ENCODE data around the gene FNDC3B.

DNA sequence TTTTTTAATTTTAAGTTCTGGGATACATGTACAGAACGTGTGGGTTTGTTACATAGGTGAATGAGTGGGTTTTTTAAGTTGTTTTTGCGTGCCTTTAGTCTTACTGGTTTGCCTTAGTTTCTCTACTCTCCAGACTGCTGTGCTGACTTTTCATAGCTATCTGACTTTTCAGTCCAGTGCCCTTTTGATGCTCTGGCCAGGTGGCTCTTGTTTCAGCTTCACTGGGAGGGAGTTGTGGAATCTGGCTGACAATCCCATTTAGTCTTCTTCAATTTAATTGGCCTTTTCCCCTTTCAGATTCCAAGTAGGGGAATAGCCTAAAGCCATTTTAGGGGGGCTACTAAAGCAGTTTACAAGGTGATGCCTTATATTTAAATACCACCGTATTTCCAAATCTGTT is 30.1 kb downstream of the FNDC3B start:
- TF ChIP-seq CTCF (IDR thresholded peaks at IDR 0.05) (no peak), POLR2A (IDR thresholded peaks at IDR 0.05) (no peak)

Data from vagina (tissue), 2 donors.